Activated CD8-positive, alpha-beta memory T cell treated with anti-CD3 and anti-CD28 coated beads for 4 hours (primary cell): ENCODE measurements around the gene SPATA32.
"Not testable (repeated sequence)": the region's sequence is repeated elsewhere in the genome, so short reads cannot be mapped to it uniquely, and the experiment has no call there.

Experiments
- DNase-seq, 2 donors: peaks; one replicate each; pipeline ENCODE4 v3.0.0-alpha.2; 2020; ENCODE audit warnings: low read depth in 2 of 2

Gene SPATA32

DNA sequence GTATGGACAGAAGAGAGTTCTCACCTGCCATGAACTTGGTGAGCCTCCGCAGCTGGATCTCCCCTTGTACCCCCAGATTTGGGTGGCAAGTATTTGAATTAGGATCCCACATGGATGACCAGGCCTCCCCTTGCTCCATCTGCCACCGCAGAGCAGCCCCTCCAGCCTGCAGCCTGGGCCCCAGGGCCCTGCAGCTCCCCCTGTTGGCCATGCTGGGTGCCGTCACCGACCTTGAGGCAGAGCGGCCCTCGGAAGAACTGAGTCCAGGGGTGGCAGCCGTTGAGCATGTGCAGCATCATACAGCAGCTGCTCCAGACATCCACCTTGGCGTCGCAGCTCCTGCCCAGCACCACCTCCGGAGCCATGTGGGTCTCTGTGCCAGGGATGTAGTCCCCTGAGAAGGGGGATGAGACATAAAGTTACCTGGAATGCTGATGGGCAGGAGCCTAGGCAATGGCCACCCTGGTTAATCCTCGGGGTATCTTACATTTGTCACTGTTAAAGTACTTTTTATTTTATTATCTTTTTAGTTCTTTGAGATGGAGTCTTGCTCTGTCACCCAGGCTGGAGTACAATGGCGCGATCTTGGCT is 9.0 kb upstream of the SPATA32 start:
- DNase-seq, result no peak

DNA sequence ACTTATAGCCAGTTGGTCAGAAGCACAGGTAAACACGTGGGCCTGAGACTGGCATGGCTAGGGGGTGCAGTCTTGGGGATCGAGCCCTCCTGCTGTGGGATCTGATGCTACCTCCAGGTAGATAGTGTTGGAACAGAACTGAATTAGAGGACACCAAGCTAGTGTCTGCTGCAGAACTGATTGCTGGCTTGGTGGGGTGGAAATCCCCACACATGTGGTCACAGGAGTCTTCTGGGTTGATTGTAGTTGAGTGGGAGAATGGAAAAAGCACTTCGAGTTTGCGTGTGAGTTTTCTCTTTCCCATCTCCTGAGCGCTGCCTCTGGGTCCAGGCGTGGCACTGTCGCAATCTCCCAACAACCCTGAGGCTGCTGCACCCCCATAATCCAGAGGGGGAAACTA is 8.0 kb upstream of the SPATA32 start:
- DNase-seq, result no peak

DNA sequence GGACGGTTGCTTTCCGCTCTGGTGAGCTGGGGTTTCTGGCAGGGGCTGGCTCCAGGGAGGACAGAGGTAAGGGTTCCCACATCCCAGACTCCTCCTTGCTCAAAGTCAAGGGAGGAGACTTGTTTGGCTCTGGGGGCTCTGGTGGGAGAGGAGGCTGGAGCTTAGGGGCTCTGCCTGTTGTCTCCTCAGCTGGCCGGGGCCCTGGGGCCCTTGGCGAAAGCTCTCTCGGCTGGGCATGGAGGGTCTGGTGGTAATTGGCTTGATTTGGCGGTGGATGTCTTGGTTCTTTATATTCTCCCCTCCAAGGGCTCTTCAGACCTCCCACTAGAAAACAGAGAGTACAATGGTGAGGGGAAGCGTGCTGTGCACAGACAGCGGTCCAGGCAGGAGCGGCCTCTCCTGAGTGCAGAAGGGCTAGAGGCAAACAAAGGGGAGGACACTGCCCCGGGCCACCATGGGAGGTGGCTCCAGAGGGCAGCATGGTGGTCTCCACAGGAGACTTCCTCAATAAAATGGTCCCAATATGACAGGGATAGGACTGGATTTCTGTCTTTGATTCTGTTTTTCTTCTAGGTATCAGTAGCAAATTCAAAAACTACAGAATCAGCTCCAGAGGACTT is 5.7 kb upstream of the SPATA32 start:
- DNase-seq, result no peak

DNA sequence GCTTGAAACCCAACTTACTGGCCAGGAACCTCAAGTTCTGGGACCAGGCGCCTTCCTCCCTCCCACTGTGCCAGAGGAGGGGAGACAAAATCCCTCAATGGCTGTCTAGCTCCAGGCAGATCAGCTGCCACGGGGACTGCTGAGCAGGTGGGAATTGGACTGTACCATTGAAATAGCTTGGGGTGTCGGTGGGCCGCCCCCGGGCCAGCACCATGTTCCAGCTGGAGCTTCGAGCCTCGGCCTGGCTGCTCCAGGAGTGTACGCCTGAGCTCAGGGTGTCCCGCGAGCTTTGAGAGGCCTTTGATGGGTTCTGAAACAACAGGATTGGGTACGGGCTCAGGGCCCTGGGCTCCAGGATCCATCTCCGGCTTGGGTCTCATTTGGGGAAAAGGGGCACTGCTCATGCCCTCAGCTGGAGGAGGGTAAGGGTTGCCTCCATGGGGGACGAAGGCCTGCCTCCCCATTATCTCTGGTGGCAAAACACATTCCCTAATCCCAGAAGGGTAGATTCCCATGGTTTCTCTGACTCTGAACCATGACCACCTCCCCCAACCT is 4.6 kb upstream of the SPATA32 start:
- DNase-seq, result no peak

DNA sequence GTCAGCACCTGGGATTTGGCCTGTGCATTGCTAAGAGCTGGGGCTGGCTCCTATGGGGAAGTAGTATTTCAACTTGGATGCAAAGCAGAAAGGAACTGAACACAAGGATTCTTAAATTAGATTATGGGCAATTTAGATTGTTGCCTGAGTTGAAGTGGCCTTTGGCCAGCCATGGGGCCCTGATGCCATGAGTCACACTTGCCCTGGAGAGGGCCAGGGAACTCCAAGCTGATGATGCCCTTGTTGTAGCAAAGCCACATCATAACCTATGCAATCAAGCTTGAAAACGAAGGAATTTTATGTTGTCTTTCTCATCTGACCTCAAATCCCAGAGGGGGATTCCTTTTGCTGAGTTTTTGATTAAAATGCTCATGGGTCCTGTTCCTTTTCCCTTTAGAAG is 3.9 kb upstream of the SPATA32 start:
- no peak for DNase-seq

DNA sequence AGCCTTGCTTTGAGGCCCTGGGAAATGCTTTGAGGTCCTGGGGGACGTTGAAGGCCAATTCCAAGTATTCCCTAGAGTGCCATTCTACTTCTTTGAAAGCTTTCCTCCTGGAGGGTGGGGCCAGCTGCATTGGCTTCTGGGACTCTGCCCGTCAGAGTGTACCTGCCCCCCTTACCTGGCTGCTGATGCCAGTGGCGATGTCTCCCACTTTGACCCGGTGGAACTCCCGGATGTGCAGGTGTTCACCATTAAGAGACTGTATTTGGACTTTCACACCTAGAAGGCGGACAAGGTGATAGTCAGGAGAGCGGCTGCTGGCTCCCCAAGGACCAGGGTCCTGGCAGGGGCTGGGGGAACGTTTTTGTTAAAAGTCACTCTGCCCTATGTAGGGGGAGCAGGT is 3.1 kb upstream of the SPATA32 start:
- DNase-seq, result no peak

DNA sequence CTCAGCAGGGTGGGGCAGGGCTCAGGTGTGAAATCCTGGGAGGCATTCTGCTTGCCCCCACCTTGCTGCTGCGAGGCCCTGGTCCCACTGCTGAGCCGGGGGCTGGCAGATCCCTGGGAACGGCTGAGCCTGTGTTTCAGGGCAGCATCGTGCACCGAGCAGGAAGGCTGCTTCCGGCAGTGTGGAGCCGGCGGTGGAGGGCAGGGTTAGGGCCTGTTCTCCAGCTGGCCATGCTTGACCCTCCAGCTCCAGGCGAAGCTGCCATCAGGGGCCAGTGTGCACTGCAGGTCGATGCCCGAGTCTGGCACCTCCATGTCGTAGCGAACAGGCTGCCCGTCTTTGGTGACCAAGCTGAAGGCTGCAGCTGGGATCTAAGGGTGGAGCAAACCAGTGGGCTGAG is 2.5 kb upstream of the SPATA32 start:
- DNase-seq, result no peak

DNA sequence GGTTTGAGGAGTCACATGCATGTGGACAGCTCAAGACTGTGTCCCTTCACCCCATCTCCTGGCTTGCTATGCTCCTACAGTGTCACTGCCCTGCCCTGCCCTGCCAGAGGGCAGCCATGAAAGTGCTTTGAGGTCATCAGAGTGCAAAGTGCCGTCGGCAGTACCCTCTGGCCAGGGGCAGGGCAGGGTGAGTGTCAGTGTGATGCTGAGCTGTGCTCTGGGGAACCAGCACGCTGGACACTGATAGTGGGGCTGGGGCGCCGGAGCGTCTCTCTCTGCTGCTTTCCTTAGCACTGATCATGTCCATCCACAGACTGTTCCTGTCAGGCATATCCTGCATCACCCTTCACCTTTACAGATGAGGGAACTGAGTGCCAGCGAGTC is 1.6 kb upstream of the SPATA32 start:
- no peak for DNase-seq

DNA sequence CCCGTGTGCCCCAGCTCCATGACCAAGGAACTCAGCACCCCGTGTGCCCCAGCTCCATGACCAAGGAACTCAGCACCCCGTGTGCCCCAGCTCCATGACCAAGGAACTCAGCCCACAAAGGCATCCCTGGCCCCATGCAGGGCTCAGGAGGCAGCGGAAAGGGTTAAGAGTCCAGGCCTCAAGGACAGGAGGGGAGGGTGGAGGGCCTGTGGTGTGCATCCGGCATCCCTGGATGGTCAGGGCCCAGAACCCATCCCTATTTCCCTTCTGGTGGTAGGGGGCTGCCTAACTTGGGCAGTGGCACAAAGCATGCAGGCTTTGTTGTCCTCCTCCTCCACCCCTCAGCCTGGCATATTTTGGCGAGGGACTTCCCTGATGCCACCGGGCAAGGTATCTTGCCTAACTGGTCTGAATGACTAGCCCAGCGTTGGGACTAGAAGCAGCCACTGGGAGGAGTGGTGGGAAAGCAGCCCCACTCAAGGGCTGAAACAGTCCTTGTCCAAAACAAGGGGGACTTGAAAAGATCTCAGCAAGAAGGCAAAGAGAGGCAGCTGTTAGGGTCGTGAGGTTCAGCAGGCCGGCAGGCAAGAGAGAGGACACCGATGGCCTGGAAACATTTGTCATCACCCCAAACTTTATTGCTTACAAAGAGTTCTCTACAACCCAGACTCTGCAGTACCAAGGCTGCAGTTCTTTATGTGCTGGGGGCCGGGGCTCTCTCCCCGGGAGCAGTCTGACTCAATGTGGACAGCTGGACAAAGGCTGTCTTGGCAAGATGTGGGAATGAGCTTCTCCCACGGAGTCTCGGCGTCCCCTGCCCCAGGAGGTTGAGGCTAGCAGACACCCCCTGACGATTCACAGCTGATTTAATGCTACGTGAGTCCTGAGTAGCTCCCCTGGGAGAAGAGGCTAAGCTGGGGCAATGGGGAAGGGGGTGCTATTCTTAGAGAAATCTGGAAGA is 902 bp upstream of the SPATA32 start:
- no peak for DNase-seq

DNA sequence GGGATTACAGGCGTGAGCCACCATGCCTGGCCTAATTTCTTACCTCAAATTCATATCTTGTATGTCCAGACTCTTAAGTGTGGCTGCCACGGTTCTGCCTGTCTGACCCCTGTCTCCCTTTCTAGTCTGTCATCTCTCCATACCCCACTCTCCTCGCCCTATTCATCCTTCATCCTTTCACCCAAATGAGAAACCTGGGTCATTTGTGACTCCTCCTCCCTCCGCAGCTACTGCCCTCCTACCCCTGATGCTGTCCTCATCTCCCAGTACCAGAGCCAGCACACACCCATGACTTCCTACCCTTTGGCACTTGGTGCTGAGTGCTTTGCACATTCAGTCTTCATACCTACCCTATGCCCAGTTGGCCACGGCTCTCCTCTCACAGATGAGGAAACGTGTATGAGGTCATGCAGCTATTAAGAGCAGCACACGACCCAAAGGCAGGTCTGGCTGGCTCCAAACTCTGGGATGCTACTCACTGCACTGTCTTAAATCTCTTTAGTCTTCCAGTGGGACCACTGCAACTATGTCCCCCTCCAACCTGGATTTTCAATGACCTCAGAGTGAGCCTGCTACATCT is 1.6 kb downstream of the SPATA32 start:
- DNase-seq, result no peak

DNA sequence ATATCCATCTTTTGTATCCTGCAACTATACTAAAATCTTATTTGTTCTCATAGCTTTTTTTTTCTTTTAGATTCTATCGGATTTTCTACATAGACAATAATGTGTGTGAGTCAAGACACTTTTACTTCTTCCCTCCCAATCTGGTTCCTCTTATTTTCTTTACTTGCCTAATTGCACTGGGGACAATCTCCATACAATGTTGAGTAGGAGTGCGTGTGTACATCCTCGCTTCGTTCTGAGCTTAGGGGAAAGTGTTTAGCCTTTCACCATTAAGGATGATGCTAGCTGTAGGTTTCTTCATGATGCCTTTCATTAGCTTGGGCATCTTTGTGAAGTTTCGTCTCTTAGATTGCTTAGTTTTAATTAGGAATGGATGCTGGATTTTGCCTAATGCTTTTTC is 2.9 kb downstream of the SPATA32 start:
- no peak for DNase-seq

DNA sequence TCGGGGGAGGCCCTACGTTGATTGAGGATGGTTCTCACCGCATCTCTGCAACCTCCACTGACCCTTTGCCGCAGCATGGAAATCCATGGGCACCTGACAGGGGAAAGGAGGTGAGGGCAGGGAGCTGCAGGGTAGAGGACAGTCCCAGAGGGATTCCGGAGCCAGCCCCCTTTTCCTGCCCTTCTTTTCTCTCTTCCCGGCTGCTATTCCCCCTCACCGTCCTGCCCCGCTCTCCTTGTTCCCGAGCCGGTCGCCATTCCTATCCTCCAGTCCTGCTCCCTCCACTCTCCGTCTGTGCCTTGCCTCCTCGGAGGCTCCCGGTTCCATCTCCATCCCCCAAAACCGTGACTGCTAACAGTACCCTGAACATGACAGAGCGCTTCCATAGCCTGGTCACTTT is 4.8 kb downstream of the SPATA32 start:
- DNase-seq, result no peak

DNA sequence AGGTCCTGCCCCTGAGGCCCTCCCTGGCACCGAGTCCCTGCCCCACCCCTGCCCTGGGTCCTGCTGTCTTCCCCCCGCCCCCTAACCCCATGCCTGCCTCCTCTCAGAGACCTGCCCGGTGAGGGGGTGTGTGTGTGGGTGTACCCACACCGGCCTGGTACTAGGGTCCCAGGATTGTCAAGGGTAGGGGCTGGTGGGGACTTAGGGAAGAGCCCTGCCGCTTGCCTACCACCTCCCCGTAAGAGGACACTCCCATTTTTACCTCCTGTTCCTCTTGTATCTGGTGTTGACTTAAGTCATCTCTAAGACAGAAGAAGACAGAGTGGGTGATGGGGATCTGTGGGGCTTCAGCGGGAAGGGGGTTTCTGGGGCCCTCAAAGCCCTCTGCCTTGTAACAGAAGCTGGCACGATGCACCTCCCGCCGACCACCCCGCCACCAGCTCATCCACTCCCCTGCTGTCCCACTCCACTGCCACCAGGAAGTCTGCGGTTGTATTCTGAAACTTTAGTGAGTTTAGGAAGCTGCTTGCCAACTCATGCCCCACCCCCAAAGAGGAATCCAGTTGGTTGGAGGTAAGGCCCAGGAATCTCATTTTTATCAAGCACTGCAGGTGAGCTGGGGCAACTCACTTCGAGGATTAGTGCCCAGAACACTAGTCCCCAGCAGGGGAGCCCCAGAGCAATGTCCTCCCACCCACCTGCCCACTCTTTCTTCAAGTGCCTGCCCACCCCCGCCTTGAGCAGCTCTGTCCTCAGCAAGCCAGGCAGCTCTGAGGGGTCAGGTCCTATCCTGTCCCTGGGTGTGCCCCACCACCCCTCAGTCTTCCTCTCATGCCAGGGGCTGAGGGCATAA is 5.6 kb downstream of the SPATA32 start:
- no peak for DNase-seq

DNA sequence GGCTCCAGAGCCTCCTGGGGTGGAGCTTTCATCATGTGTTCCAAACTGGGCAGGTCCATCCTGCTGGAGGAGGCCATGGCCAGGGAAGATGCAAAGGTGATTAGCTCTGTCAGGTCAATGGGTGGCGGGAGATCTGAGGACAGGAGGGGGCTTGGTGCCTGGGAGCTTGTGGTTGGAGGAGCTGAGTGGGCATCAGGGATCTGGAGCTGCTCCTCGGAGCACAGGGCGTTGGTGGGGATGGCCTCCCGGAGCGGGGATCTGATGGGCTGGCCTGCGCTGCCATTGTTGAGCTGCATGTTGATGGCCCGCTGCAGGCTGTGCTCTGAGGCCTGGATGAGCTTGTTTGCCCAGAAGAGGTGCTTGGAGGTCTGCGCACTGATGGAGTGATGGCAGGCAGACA is 6.5 kb downstream of the SPATA32 start:
- no peak for DNase-seq

DNA sequence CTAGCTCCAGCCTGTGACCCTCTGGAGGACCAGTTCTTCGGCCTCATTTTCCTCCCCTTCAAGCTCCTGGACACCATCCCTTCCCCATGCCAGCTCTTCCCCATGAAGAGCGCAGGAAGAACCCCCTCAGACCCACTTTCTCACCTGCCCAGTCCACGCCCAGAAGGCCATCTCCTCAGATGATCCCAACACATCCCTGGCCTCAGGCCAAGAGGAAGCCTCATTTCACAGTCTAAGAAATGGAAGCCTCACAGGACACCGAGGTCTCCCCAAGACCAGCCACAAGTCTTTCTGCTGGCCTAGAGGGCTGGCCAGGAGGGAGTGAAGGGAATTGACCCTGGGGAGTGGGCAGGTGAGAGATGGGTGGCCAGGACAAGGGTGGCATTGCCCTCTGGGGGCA is 8.0 kb downstream of the SPATA32 start:
- no peak for DNase-seq

DNA sequence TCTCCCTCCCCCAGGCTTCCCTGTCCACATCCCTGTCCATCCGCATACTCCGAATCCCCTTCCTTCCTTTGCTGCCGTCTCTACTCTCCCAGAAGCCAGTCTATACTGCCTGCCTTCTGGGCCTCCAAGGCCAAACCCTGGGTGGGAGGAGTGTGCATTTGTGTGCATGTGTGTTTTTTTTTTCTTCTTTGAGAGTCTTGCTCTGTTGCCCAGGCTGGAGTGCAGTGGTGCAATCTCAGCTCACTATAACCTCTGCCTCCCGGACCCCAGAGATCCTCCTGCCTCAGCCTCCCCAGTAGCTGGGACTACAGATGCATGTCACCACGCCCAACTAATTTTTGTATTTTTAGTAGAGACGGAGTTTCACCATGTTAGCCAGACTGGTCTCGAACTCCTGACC is 8.7 kb downstream of the SPATA32 start:
- not testable (repeated sequence) for DNase-seq

DNA sequence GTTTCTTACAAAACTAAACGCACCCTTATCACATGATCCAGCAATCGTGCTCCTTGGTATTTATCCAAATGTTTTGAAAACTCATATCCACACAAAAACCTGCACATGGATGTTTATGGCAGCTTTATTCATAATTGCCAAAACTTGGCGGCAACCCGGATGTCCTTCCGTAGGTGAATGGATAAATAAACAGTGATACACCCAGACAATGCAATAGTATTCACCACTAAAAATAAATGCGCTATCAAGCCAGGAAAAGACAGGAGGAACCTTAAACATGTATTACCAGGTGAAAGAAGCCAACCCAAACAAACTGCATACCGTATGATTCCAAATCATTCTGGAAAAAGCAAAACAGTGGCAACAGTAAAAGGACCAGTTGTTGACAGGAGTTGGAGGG is 10.0 kb downstream of the SPATA32 start:
- DNase-seq, result no peak

DNA sequence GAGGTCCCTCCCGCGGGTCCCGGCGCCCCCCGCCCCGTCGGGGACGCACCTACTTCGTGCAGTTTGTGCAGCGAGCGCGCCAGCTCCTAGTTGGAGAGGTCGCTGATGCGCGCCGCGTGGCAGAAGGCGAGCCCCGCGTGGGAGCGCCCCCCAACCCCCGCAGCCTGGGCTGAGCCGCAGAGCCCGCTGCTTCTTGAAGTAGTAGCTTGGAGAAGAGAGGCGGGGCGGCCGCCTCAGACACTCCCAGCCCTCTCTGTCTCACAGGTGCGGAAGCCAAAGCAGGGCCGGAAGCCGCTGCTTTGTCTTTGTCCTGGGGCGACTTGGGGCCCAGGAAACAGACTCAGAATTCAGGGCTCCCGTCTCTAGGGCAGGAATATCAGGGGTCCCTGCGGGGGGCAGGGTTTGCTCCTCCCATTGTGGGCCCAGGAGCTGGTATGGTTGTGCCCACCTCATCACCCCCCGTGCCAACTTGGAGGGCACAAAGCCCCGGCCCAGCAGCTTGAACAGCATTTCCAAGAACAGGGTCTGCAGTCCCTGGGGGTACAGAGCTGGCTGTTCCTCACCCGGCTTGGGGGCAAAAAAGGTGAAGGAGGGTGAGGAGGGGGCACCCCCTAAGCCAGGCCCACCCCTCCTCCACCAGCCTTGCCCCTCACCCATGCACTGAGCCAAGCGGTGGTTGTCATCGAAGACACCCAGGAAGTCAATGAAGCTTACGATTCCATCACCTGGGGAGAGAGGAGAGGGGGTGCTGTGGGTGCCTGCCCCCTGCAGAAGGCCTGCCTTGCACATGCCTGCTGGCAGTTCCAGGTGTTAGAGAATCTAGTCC is 13.5 kb downstream of the SPATA32 start:
- DNase-seq, result peak; percentile 61 to 77

DNA sequence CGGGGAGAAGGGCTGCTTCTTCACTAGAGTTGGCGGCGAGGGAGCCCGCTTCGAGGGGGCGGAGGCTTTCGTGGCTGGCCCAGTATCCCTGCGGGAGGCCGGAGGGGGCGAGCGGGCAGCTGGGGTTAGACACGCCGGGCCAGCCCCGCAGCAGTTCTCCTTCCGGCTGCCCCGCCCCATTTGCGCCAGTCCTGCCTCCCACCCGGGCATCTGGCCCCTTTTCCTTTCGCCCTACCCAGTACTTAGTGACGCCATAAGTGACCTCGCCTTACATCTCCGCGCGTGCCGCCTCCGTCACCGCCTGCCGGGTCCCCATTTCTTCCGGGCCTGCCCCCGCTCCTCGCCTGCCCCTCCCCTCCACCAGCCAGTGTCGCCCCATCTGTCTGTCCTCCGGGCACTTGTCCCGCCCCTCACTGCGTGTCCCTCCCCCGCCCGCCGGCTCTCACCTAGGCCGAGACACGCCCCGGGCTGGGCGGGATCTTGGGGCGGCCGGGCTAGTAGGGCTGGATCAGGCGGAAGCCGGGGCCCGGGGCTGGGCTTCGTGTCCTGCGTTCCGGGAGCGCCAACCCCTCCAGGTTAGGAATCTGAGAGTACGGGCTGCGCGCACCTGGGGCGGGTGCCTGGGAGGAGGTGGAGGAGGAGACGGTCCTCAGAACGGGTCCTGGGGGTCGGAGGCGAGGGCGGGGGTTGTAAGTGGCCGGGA is 14.3 kb downstream of the SPATA32 start:
- DNase-seq, result peak; percentile 92 to 94
